ENCODE measurements around the gene B9D1. TPM values are rescaled to one million over a fixed set of nuclear protein-coding genes. Genes with fewer than 3 reads are reported as not detected.

The B9D1 gene
- total and polyA plus RNA-seq, 2 of the 13 experiments (the other 11 are each of a cell fraction or from before 2014, with no cell fraction given) = 27.7 to 31.1 TPM

GRCh38 chr17:19377602-19378415 is 15.3 kb upstream of the B9D1 start (continued):
- TF ChIP-seq BCL3 (CRISPR knock-in tag; IDR thresholded peaks at IDR 0.05) (peak; percentile 85), RFX1 (IDR thresholded peaks at IDR 0.05) (peak; percentile 81), SIX1 (CRISPR knock-in tag; IDR thresholded peaks at IDR 0.05; ENCODE audit: borderline replicate concordance) (no peak), ZHX2 (IDR thresholded peaks at IDR 0.05; ENCODE audit: low read depth) (peak; percentile 52; the same call in 1 of the 2 replicates), ZHX2 (CRISPR knock-in tag; IDR thresholded peaks at IDR 0.05; ENCODE audit: borderline replicate concordance) (peak; percentile 93), KDM6A (CRISPR knock-in tag; IDR thresholded peaks at IDR 0.05; ENCODE audit: low read depth) (no peak), KAT2B (IDR thresholded peaks at IDR 0.05; ENCODE audit: borderline replicate concordance, low read depth, low read length) (no peak), ZNF362 (CRISPR knock-in tag; IDR thresholded peaks at IDR 0.05; ENCODE audit: borderline replicate concordance) (peak; percentile 56; the same call in 1 of the 2 replicates), SRSF4 (IDR thresholded peaks at IDR 0.05; ENCODE audit: low read depth, low read length, poor library complexity, severe bottlenecking) (no peak), TEF (CRISPR knock-in tag; IDR thresholded peaks at IDR 0.05) (no peak), HMG20B (CRISPR knock-in tag; conservative IDR thresholded peaks at IDR 0.05) (no peak), ISX (CRISPR knock-in tag; conservative IDR thresholded peaks at IDR 0.05) (0 out of 2 replicates have a peak, but pooled peaks have one; percentile 35), NCOA1 (CRISPR knock-in tag; IDR thresholded peaks at IDR 0.05) (no peak), ZNF3 (CRISPR knock-in tag; IDR thresholded peaks at IDR 0.05) (no peak), STAT5B (CRISPR knock-in tag; IDR thresholded peaks at IDR 0.05) (no peak), XRCC5 (optimal IDR thresholded peaks at IDR 0.05; ENCODE audit: low read length) (no peak), FUBP1 (CRISPR knock-in tag; IDR thresholded peaks at IDR 0.05; ENCODE audit: borderline replicate concordance) (no peak), MLLT10 (CRISPR knock-in tag; IDR thresholded peaks at IDR 0.05) (no peak), JUND (CRISPR knock-in tag; IDR thresholded peaks at IDR 0.05) (no peak)
